Lower lobe of right lung (tissue), 2 donors: ENCODE measurements around the gene WFIKKN2. TPM values are rescaled to one million over a fixed set of nuclear protein-coding genes. Genes with fewer than 3 reads are reported as not detected.

Experiments
- ATAC-seq, 2 donors: fragments of 200-7000 bp; cut with Tn5 transposase; one replicate each; pipeline ENCODE4 v1.9.1; 2020 to 2022; ENCODE audit warnings: mild to moderate bottlenecking in 2 of 2, moderate library complexity in 2 of 2
- DNase-seq: peaks from one replicate; pipeline ENCODE4 v3.0.0-alpha.2; 2020
- H3K27ac ChIP-seq: fragments of 200-600 bp; one replicate; pipeline ENCODE4 v1.8.0; 2022
- H3K27me3 ChIP-seq: fragments of 200-600 bp; one replicate; pipeline ENCODE4 v1.8.0; 2022; ENCODE audit warnings: low read depth
- H3K36me3 ChIP-seq: fragments of 200-600 bp; one replicate; pipeline ENCODE4 v1.8.0; 2022; ENCODE audit warnings: mild to moderate bottlenecking
- H3K4me1 ChIP-seq: fragments of 200-600 bp; one replicate; pipeline ENCODE4 v1.8.0; 2022
- H3K4me3 ChIP-seq: fragments of 200-600 bp; one replicate; pipeline ENCODE4 v1.8.0; 2022; ENCODE audit warnings: mild to moderate bottlenecking
- H3K9me3 ChIP-seq: fragments of 200-600 bp; one replicate; pipeline ENCODE4 v1.8.0; 2022
- CTCF ChIP-seq: fragments of 200-600 bp; IDR thresholded peaks from one replicate; pipeline ENCODE4 v1.8.0; 2022; ENCODE audit warnings: antibody characterized with exemption, mild to moderate bottlenecking
- intact Hi-C: fragments of 100-400 bp; cut with DNase I; formaldehyde crosslinking; loops from one replicate; pipeline ENCODE4 v1.11.0; 2022
- total RNA-seq: library from RNA; stranded (reverse); fragmentation: NEBNext Ultra II Directional; extraction: Animal tissue kit (Norgen Biotek cat#: 25700); gene quantifications from one replicate; pipeline ENCODE4 v1.2.1, GENCODE V29; 2021
- donor health status: DM: no; HTN: yes; CAD: no; lungs with severe emphysema.

Gene WFIKKN2
- total RNA-seq, 1 donor from 2014 or later = 0.35 TPM

DNA sequence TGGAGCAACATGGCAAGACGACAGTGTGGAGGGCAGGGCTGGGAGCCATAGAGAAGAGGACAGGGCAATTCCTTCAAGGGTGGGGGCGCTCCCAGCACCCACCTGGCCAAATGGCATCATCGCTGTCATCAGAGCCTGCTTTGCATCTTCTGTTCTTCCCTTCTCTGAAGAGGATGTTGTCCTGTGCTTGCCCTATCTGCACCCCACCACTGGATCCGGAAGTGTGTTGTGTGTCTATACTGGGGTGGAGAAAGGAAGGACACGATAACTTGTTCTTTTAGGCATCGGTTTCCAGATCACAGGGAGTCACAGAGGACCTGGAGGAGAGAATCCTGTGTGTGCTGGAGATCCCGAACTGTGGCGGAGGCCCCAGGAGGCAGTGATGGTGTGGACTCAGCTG is 42.4 kb upstream of the WFIKKN2 start:
- Histone ChIP-seq H3K27me3 (no peaks in the 10 kb centered on the region), H3K4me1 (no peaks in the 10 kb centered on the region), H3K9me3 (no peaks in the 10 kb centered on the region), H3K36me3 (no peaks in the 10 kb centered on the region), H3K4me3 (no peak overlapping the region), H3K27ac (no peak overlapping the region)
- intact Hi-C loops = no loop called here
- DNase-seq (no peak), ATAC-seq (peak; percentile 56 to 59)
- no peak for TF ChIP-seq CTCF

DNA sequence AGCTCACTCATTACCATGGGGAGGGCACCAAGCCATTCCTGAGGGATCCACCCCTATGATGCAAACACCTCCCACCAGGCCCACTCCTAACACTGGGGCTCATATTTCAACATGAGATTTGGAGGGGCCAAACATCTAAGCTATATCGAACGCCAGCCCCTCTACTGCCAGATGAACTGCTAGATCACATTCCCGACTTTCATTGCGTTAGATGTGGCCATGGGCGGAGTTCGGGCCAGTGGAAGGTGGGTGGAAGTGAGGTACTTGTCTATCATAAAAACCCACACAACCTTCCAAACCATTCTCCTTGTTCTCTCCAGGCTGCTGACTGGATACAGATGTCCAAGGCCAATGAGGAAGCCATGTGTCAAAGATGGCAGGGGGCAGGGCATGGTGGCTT is 41.0 kb upstream of the WFIKKN2 start:
- H3K4me3 ChIP-seq = no peak overlapping the region
- H3K36me3 ChIP-seq = no peaks in the 10 kb centered on the region
- TF ChIP-seq CTCF = no peak
- no peaks in the 10 kb centered on the region for H3K27me3 ChIP-seq
- ATAC-seq (no peak), DNase-seq (no peak)
- H3K9me3 ChIP-seq = no peaks in the 10 kb centered on the region
- H3K4me1 ChIP-seq = no peaks in the 10 kb centered on the region
- intact Hi-C loops = no loop called here
- H3K27ac ChIP-seq = no peak overlapping the region

DNA sequence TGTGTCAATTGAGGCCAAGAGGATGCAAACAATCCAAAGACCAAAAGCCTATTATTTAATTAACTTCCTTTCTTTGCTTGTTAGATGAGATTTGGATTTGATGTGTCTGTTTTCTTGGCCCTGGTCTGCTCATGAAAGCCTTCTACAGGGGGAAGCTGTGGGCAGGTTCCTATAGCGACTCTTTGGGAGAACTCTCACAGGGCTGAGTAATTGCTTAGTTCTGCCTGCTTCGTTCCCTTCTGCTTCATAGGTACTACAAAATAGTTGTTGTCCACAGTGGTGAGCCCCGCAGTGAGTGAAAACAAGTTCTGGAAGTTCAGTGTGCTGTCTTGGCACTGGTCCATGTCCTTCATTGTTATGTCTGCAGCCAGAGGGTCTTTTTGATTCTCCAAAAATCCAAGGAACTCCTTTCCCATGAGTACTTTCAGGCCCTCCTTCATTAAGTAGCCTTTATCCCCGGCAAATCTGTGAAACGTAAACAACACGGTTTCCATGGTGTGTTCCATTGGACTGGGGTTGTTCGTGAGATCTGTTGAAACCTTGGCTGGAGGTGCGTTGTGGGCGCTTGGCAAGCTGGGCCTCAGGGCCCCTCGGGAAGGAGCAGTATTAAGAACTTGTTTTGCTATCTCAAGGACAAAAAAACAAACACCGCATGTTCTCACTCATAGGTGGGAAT is 38.1 kb upstream of the WFIKKN2 start:
- no peak for DNase-seq
- Histone ChIP-seq H3K9me3 (no peaks in the 10 kb centered on the region), H3K27ac (no peak overlapping the region), H3K4me3 (no peak overlapping the region), H3K27me3 (no peaks in the 10 kb centered on the region), H3K4me1 (no peaks in the 10 kb centered on the region), H3K36me3 (no peaks in the 10 kb centered on the region)
- intact Hi-C loops = no loop called here
- TF ChIP-seq CTCF = no peak
- ATAC-seq = peak in 1 of 2 donors; percentile 26

DNA sequence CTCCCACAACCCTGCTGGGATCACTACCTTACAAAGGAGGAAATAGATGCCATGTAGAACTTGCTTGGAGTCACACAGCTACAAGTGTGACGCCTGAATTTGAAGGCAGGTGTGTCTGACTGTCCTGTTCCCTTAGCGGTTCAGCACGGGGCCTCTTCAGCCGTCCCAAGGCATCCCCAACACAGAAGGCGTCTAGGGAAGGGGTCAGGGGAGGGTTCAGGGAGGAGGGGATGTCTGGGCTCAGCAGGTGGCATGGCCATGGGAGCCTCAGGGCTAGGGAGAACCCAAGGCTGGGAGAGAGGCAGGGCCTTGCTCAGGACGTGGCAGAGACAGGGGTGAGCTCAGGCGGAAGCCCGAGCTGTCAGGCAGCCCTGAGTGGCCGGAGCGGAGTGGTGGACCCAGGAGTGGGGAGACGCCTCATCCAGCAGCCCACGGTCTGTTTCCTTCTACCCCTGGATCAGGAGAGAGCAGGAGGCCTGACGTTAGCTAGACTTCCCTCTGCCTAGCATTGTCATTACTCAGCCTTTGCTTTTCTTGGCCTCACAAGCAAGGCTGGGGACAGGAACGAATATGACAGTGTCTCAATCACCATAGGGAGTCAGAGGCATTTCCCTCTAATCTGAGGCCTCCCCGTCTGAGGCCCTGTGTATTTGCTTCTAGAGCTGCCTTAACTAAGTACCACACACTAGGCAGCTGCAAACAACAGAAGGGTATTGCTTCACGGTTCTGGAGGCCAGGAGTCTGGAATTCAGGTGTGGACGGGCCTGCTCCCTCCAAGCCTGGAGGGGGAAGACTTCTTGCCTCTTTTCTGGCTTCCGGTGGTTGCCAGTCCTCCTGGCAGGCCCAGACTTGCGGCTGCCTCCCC is 36.7 kb upstream of the WFIKKN2 start:
- H3K27ac ChIP-seq = no peak overlapping the region
- intact Hi-C loops = no loop called here
- DNase-seq (no peak), ATAC-seq (peak in 1 of 2 donors; percentile 12)
- no peaks in the 10 kb centered on the region for H3K36me3 ChIP-seq
- H3K4me1 ChIP-seq = no peaks in the 10 kb centered on the region
- no peaks in the 10 kb centered on the region for H3K27me3 ChIP-seq
- TF ChIP-seq CTCF = no peak
- no peak overlapping the region for H3K4me3 ChIP-seq
- no peaks in the 10 kb centered on the region for H3K9me3 ChIP-seq

- Histone ChIP-seq H3K27ac (no peak overlapping the region), H3K4me1 (no peaks in the 10 kb centered on the region), H3K27me3 (no peaks in the 10 kb centered on the region), H3K4me3 (no peak overlapping the region), H3K9me3 (no peaks in the 10 kb centered on the region), H3K36me3 (no peaks in the 10 kb centered on the region)
- TF ChIP-seq CTCF = no peak
- intact Hi-C loops = no loop called here
- DNase-seq = no peak
- no peak for ATAC-seq
Observed at GRCh38 chr17:50799582-50799981, 35.8 kb upstream of the WFIKKN2 start.
